Activated CD4-positive, alpha-beta T cell treated with anti-CD3 and anti-CD28 coated beads, Interleukin-2, amount 50 U/mL, for 24 hours (primary cell): ENCODE measurements around the gene MYO1C.
"Not testable (repeated sequence)": the region's sequence is repeated elsewhere in the genome, so short reads cannot be mapped to it uniquely, and the experiment has no call there.

ENCODE experiments used
- DNase-seq, 2 donors: peaks; one replicate each; pipeline ENCODE4 v3.0.0-alpha.2; 2020; ENCODE audit warnings: low read depth in 1 of 2, low spot score in 1 of 2

Gene MYO1C

GRCh38 chr17:1431631-1432104 lies 60.8 kb downstream of the MYO1C start:
- no peak for DNase-seq

GRCh38 chr17:1423456-1424135 lies 68.9 kb downstream of the MYO1C start:
- DNase-seq: no peak

- DNase-seq: no peak
Observed at GRCh38 chr17:1422885-1423284, 69.6 kb downstream of the MYO1C start.

GRCh38 chr17:1421470-1421869 lies 71.0 kb downstream of the MYO1C start:
- no peak for DNase-seq

- no peak for DNase-seq
Observed at GRCh38 chr17:1420981-1421380, 71.5 kb downstream of the MYO1C start.

GRCh38 chr17:1420163-1420562 lies 72.3 kb downstream of the MYO1C start:
- no peak for DNase-seq

GRCh38 chr17:1418476-1418875 lies 74.0 kb downstream of the MYO1C start:
- DNase-seq: not testable (repeated sequence)

GRCh38 chr17:1416414-1416813 lies 76.1 kb downstream of the MYO1C start:
- no peak for DNase-seq

- DNase-seq: no peak
Observed at GRCh38 chr17:1414634-1415033, 77.9 kb downstream of the MYO1C start.
